Posterior cingulate gyrus (tissue), 11 donors: Measurements from ENCODE around the gene IGSF9.

Source experiments
- DNase-seq, 10 donors: peaks; one replicate each; pipeline versions ENCODE4 v3.0.0 to v3.0.0-alpha.2; 2020 to 2021; ENCODE audit warnings: mixed read lengths in 3 of 10
- intact Hi-C: fragments of 100-400 bp; cut with DNase I; formaldehyde crosslinking; loops from one replicate; pipeline ENCODE4 v1.15.1; 2023

The IGSF9 gene

GRCh38 chr1:159934136-159935039 is 11.0 kb downstream of the IGSF9 start:
- peak in 2 of 10 donors; percentile 70 to 72 for DNase-seq
- intact Hi-C loops = loop anchor here (10.0 kb wide), 1 partner anchor 440 kb away; no protein-coding TSS in a partner anchor

- intact Hi-C loops = loop anchor here (10.0 kb wide), 1 partner anchor 441 kb away; no protein-coding TSS in a partner anchor
- DNase-seq = peak in 1 of 10 donors; percentile 21
Observed at GRCh38 chr1:159933347-159933746, 12.1 kb downstream of the IGSF9 start.

GRCh38 chr1:159932296-159933285 is 12.8 kb downstream of the IGSF9 start:
- intact Hi-C loops = loop anchor here (10.0 kb wide), 1 partner anchor 442 kb away; no protein-coding TSS in a partner anchor
- peak in 2 of 10 donors; percentile 30 to 32 for DNase-seq

- DNase-seq = peak in 1 of 10 donors; percentile 23
- intact Hi-C loops = loop anchor here (10.0 kb wide), 1 partner anchor 443 kb away; no protein-coding TSS in a partner anchor
Observed at GRCh38 chr1:159931795-159932173, 13.6 kb downstream of the IGSF9 start.

- peak in 2 of 10 donors; percentile 21 to 50 for DNase-seq
Observed at GRCh38 chr1:159931101-159931794, 14.2 kb downstream of the IGSF9 start.

GRCh38 chr1:159930634-159931033 is 14.8 kb downstream of the IGSF9 start:
- DNase-seq = peak in 1 of 10 donors; percentile 15
- intact Hi-C loops = loop anchor here (10.0 kb wide), 1 partner anchor 444 kb away; no protein-coding TSS in a partner anchor

More at GRCh38 chr1:159931101-159931794, 14.2 kb downstream of the IGSF9 start:
- intact Hi-C loops = loop anchor here (10.0 kb wide), 1 partner anchor 444 kb away; no protein-coding TSS in a partner anchor

- intact Hi-C loops = loop anchor here (10.0 kb wide), 1 partner anchor 445 kb away; no protein-coding TSS in a partner anchor
- DNase-seq = peak in 1 of 10 donors; percentile 50
Observed at GRCh38 chr1:159930216-159930615, 15.2 kb downstream of the IGSF9 start.

GRCh38 chr1:159929155-159930051 is 16.0 kb downstream of the IGSF9 start:
- intact Hi-C loops = loop anchor here (10.0 kb wide), 1 partner anchor 445 kb away; no protein-coding TSS in a partner anchor
- peak in 1 of 10 donors; percentile 79 for DNase-seq

- peak in 1 of 10 donors; percentile 73 for DNase-seq
Observed at GRCh38 chr1:159928491-159929050, 16.8 kb downstream of the IGSF9 start.

GRCh38 chr1:159927849-159928431 is 17.5 kb downstream of the IGSF9 start:
- no peak for DNase-seq
- intact Hi-C loops = no loop called here

More at GRCh38 chr1:159928491-159929050, 16.8 kb downstream of the IGSF9 start:
- intact Hi-C loops = no loop called here

- peak in 1 of 10 donors; percentile 63 for DNase-seq
Observed at GRCh38 chr1:159927211-159927848, 18.1 kb downstream of the IGSF9 start.

GRCh38 chr1:159925719-159926078 is 19.7 kb downstream of the IGSF9 start:
- intact Hi-C loops = no loop called here
- DNase-seq = peak in 1 of 10 donors; percentile 71

More at GRCh38 chr1:159927211-159927848, 18.1 kb downstream of the IGSF9 start:
- intact Hi-C loops = no loop called here

- DNase-seq = peak in 9 of 10 donors; percentile 40 to 94 (median 63)
- intact Hi-C loops = no loop called here
Observed at GRCh38 chr1:159924791-159925718, 20.4 kb downstream of the IGSF9 start, which contains the start of gene TAGLN2. Gene TAGLN2, minus strand, starts transcription at chr1:159925507. Its CDS starts 4,998 bp downstream, at chr1:159920509.

GRCh38 chr1:159924025-159924790 is 21.2 kb downstream of the IGSF9 start:
- DNase-seq = peak in 4 of 10 donors; percentile 46 to 93 (median 56)
- intact Hi-C loops = no loop called here
